Upper lobe of right lung (tissue), 1 donor: ENCODE data around the gene GTF3C5. TPM values are rescaled to one million over a fixed set of nuclear protein-coding genes. Genes with fewer than 3 reads are reported as not detected.
"Not testable (repeated sequence)": the region's sequence is repeated elsewhere in the genome, so short reads cannot be mapped to it uniquely, and the experiment has no call there.

Experiments
- ATAC-seq: fragments of 200-7000 bp; cut with Tn5 transposase; one replicate; pipeline ENCODE4 v1.9.1; 2020; ENCODE audit warnings: mild to moderate bottlenecking, moderate library complexity
- DNase-seq: peaks from one replicate; pipeline ENCODE4 v3.0.0-alpha.2; 2020
- H3K27ac ChIP-seq: fragments of 200-600 bp; one replicate; pipeline ENCODE4 v1.8.0; 2022
- H3K27me3 ChIP-seq: fragments of 200-600 bp; one replicate; pipeline ENCODE4 v1.8.0; 2022; ENCODE audit warnings: mild to moderate bottlenecking
- H3K36me3 ChIP-seq: fragments of 200-600 bp; one replicate; pipeline ENCODE4 v1.8.0; 2022
- H3K4me1 ChIP-seq: fragments of 200-600 bp; one replicate; pipeline ENCODE4 v1.8.0; 2022
- H3K4me3 ChIP-seq: fragments of 200-600 bp; one replicate; pipeline ENCODE4 v1.8.0; 2022; ENCODE audit warnings: mild to moderate bottlenecking
- H3K9me3 ChIP-seq: fragments of 200-600 bp; one replicate; pipeline ENCODE4 v1.8.0; 2022
- intact Hi-C: fragments of 100-400 bp; cut with DNase I; formaldehyde crosslinking; loops from one replicate; pipeline ENCODE4 v1.11.0; 2022
- total RNA-seq: library from RNA; stranded (reverse); fragmentation: NEBNext Ultra II Directional; extraction: Animal tissue kit (Norgen Biotek cat#: 25700); gene quantifications from one replicate; pipeline ENCODE4 v1.2.1, GENCODE V29; 2021
- TF ChIP-seq, protein P1 (sequence below): fragments of 200-600 bp; IDR thresholded peaks from one replicate; pipeline ENCODE4 v1.8.0; 2022; ENCODE audit warnings: antibody characterized with exemption
- donor health status: DM: no; HTN: yes; CAD: no; lungs with severe emphysema.

The GTF3C5 gene
- total RNA-seq, 1 donor from 2014 or later, result 41.7 TPM

DNA sequence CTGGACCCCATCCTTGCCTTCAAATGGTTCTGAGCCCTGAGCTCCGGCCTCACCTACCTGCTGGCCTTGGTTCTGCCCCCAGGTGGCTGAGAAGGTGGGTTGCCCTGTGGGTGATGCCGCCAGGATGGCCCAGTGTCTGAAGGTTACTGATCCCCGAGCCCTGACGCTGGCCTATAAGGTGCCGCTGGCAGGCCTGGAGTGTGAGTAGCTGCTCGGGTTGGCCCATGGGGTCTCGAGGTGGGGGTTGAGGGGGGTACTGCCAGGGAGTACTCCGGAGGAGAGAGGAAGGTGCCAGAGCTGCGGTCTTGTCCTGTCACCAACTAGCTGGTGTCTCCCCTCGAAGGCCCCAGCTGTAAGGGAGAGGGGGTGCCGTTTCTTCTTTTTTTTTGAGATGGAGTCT is 36.2 kb downstream of the GTF3C5 start:
- Histone ChIP-seq H3K4me3 (no peak overlapping the region), H3K4me1 (no peaks in the 10 kb centered on the region), H3K36me3 (no peaks in the 10 kb centered on the region), H3K9me3 (no peaks in the 10 kb centered on the region), H3K27me3 (no peaks in the 10 kb centered on the region), H3K27ac (no peak overlapping the region)
- intact Hi-C loops, result no loop called here
- TF ChIP-seq, protein P1, sequence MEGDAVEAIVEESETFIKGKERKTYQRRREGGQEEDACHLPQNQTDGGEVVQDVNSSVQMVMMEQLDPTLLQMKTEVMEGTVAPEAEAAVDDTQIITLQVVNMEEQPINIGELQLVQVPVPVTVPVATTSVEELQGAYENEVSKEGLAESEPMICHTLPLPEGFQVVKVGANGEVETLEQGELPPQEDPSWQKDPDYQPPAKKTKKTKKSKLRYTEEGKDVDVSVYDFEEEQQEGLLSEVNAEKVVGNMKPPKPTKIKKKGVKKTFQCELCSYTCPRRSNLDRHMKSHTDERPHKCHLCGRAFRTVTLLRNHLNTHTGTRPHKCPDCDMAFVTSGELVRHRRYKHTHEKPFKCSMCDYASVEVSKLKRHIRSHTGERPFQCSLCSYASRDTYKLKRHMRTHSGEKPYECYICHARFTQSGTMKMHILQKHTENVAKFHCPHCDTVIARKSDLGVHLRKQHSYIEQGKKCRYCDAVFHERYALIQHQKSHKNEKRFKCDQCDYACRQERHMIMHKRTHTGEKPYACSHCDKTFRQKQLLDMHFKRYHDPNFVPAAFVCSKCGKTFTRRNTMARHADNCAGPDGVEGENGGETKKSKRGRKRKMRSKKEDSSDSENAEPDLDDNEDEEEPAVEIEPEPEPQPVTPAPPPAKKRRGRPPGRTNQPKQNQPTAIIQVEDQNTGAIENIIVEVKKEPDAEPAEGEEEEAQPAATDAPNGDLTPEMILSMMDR, result no peak
- DNase-seq, result no peak
- no peak for ATAC-seq

DNA sequence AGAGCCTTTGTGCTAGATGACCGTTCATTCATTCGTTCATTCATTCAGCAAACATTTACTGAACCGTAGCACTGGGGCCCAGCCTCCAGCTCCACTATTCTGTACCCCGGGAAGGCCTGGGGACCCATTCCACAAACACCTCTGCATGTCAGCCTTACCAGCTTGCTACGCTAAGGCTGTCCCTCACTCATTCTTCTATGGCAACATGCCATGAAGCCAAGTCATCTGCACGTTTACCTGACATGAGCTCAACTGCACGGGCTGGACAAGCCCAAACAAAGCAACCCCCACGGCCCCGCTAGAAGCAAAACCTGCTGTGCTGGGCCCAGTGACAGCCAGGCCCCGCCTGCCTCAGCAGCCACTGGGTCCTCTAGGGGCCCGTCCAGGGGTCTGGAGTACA is 37.0 kb downstream of the GTF3C5 start:
- DNase-seq (no peak), ATAC-seq (no peak)
- no peaks in the 10 kb centered on the region for H3K27me3 ChIP-seq
- no peak overlapping the region for H3K4me3 ChIP-seq
- no peaks in the 10 kb centered on the region for H3K9me3 ChIP-seq
- H3K27ac ChIP-seq, result no peak overlapping the region
- no peaks in the 10 kb centered on the region for H3K4me1 ChIP-seq
- H3K36me3 ChIP-seq, result no peaks in the 10 kb centered on the region
- TF ChIP-seq, protein P1, result no peak
- intact Hi-C loops, result no loop called here

- intact Hi-C loops, H3K27me3 ChIP-seq, H3K27ac ChIP-seq, H3K4me3 ChIP-seq, H3K36me3 ChIP-seq, H3K4me1 ChIP-seq, DNase-seq, ATAC-seq, H3K9me3 ChIP-seq: not testable (repeated sequence)
These were observed 37.6 kb downstream of the GTF3C5 start for GRCh38 chr9:133068431-133068830.

DNA sequence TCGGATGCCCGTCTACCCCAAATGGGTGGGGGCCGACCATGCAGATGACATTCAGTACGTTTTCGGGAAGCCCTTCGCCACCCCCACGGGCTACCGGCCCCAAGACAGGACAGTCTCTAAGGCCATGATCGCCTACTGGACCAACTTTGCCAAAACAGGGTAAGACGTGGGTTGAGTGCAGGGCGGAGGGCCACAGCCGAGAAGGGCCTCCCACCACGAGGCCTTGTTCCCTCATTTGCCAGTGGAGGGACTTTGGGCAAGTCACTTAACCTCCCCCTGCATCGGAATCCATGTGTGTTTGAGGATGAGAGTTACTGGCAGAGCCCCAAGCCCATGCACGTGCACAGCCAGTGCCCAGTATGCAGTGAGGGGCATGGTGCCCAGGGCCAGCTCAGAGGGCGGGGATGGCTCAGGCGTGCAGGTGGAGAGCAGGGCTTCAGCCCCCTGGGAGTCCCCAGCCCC is 39.7 kb downstream of the GTF3C5 start:
- peak; percentile 12 for ATAC-seq
- DNase-seq, H3K36me3 ChIP-seq, intact Hi-C loops, H3K4me1 ChIP-seq, H3K27ac ChIP-seq, H3K27me3 ChIP-seq, H3K9me3 ChIP-seq, H3K4me3 ChIP-seq: not testable (repeated sequence)

DNA sequence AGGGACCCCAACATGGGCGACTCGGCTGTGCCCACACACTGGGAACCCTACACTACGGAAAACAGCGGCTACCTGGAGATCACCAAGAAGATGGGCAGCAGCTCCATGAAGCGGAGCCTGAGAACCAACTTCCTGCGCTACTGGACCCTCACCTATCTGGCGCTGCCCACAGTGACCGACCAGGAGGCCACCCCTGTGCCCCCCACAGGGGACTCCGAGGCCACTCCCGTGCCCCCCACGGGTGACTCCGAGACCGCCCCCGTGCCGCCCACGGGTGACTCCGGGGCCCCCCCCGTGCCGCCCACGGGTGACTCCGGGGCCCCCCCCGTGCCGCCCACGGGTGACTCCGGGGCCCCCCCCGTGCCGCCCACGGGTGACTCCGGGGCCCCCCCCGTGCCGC is 40.2 kb downstream of the GTF3C5 start:
- intact Hi-C loops, result not testable (repeated sequence)

DNA sequence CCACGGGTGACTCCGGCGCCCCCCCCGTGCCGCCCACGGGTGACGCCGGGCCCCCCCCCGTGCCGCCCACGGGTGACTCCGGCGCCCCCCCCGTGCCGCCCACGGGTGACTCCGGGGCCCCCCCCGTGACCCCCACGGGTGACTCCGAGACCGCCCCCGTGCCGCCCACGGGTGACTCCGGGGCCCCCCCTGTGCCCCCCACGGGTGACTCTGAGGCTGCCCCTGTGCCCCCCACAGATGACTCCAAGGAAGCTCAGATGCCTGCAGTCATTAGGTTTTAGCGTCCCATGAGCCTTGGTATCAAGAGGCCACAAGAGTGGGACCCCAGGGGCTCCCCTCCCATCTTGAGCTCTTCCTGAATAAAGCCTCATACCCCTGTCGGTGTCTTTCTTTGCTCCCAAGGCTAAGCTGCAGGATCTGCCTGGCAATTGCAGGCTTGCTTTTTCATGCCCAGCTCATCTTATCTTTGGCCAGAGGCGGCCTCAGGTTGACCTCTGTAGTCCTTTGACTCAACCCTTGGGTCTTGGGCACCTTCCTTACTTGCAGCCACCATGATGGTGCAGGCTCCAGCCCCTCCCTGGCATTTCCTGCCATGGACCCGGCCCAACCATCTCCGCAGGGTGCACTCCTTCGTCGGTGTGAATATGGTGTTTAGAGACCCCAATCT is 40.8 kb downstream of the GTF3C5 start:
- no peaks in the 10 kb centered on the region for H3K36me3 ChIP-seq
- intact Hi-C loops, result no loop called here
- no peaks in the 10 kb centered on the region for H3K27me3 ChIP-seq
- no peak overlapping the region for H3K27ac ChIP-seq
- TF ChIP-seq, protein P1, result no peak
- no peaks in the 10 kb centered on the region for H3K9me3 ChIP-seq
- no peak for ATAC-seq
- DNase-seq, result peak; percentile 43
- H3K4me3 ChIP-seq, result no peak overlapping the region
- no peaks in the 10 kb centered on the region for H3K4me1 ChIP-seq

More for the DNA sequence above, 40.2 kb downstream of the GTF3C5 start:
- not testable (repeated sequence) for H3K9me3 ChIP-seq, H3K4me1 ChIP-seq, H3K36me3 ChIP-seq, ATAC-seq, H3K27ac ChIP-seq, H3K4me3 ChIP-seq, H3K27me3 ChIP-seq
- peak; percentile 12 for DNase-seq

GRCh38 chr9:133072210-133072609 is 41.4 kb downstream of the GTF3C5 start:
- intact Hi-C loops, ATAC-seq, H3K4me1 ChIP-seq, H3K4me3 ChIP-seq, H3K27me3 ChIP-seq, H3K36me3 ChIP-seq, H3K9me3 ChIP-seq, H3K27ac ChIP-seq: not testable (repeated sequence)
- DNase-seq, result peak; percentile 11
